T-helper 1 cell treated with Interleukin-12 subunit alpha and Interleukin-12 subunit beta and Interleukin-4 antibody, amounts not matched to agents 30 μg/mL and 1 μg/mL, for 36 hours (primary cell): ENCODE data around the gene CEACAM6.
"Not testable (repeated sequence)": the region's sequence is repeated elsewhere in the genome, so short reads cannot be mapped to it uniquely, and the experiment has no call there.

ENCODE experiments used
- H3K27ac Mint-ChIP-seq: one replicate; pipeline ENCODE4 v1.8.0; 2021; ENCODE audit warnings: mild to moderate bottlenecking, mixed read lengths
- H3K27me3 Mint-ChIP-seq: one replicate; pipeline ENCODE4 v1.8.0; 2021; ENCODE audit warnings: low read depth, mixed read lengths
- H3K36me3 Mint-ChIP-seq: one replicate; pipeline ENCODE4 v1.8.0; 2021; ENCODE audit warnings: low read depth, mixed read lengths
- H3K4me1 Mint-ChIP-seq: one replicate; pipeline ENCODE4 v1.8.0; 2021; ENCODE audit warnings: low read depth, mixed read lengths
- H3K4me3 Mint-ChIP-seq: one replicate; pipeline ENCODE4 v1.8.0; 2021; ENCODE audit warnings: mild to moderate bottlenecking, moderate library complexity, mixed read lengths
- H3K9me3 Mint-ChIP-seq: one replicate; pipeline ENCODE4 v1.8.0; 2021; ENCODE audit warnings: mixed read lengths

The CEACAM6 gene

DNA sequence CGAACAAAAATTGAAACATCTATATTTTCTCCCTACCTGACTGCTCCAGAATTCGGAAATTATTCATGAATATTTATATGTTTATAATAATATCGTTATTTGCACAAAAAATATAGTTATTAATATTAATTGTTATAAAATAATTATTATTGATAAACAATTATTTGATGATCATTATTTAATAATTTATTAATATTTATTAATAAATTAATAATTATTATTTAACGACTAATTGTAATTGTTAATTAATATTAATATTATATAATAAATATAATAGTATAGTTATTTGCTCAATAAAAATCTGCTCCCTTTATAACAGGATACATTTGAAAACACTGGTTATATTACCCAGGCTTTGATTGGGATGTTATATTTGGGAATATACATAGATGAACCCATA lies 14.3 kb downstream of the CEACAM6 start:
- no peak overlapping the region for H3K27ac Mint-ChIP-seq
- no peaks in the 10 kb centered on the region for H3K36me3 Mint-ChIP-seq
- H3K27me3 Mint-ChIP-seq: peaks cover 67% of the 10 kb centered on the region
- H3K4me1 Mint-ChIP-seq: peaks cover 16% of the 10 kb centered on the region
- no peak overlapping the region for H3K4me3 Mint-ChIP-seq
- no peaks in the 10 kb centered on the region for H3K9me3 Mint-ChIP-seq

DNA sequence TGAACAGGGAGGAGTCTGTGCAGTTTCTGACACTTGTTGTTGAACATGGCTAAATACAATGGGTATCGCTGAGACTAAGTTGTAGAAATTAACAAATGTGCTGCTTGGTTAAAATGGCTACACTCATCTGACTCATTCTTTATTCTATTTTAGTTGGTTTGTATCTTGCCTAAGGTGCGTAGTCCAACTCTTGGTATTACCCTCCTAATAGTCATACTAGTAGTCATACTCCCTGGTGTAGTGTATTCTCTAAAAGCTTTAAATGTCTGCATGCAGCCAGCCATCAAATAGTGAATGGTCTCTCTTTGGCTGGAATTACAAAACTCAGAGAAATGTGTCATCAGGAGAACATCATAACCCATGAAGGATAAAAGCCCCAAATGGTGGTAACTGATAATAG lies 16.1 kb downstream of the CEACAM6 start:
- no peak overlapping the region for H3K27ac Mint-ChIP-seq
- no peaks in the 10 kb centered on the region for H3K36me3 Mint-ChIP-seq

DNA sequence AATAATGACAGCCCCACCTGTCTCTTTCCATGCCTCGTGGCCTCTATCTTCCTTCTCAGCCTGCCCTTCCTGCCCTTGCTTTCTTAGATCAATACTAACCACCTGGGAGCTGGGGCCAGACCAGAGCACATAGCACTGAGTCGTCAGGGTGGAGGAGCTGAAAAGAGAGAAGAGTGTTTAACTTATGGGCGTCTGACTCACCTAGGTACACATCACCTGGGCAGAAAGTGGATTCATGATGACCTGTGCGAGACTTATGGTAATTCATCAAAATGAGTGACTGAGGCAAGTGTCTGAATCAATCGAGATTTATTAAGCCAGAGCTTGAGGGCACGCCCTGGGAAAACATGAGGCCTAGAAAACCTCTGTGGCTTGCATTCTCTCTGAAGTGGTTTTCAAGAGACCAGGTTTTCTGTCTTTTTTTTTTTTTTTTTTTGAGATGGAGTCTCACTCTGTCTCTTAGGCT lies 19.2 kb downstream of the CEACAM6 start:
- no peaks in the 10 kb centered on the region for H3K9me3 Mint-ChIP-seq
- H3K4me3 Mint-ChIP-seq: no peak overlapping the region
- H3K27me3 Mint-ChIP-seq: peaks cover 88% of the 10 kb centered on the region

More for the DNA sequence above, 16.1 kb downstream of the CEACAM6 start:
- Mint-ChIP-seq H3K27me3 (peaks cover 67% of the 10 kb centered on the region), H3K9me3 (no peaks in the 10 kb centered on the region), H3K4me1 (peaks cover 25% of the 10 kb centered on the region), H3K4me3 (no peak overlapping the region)

DNA sequence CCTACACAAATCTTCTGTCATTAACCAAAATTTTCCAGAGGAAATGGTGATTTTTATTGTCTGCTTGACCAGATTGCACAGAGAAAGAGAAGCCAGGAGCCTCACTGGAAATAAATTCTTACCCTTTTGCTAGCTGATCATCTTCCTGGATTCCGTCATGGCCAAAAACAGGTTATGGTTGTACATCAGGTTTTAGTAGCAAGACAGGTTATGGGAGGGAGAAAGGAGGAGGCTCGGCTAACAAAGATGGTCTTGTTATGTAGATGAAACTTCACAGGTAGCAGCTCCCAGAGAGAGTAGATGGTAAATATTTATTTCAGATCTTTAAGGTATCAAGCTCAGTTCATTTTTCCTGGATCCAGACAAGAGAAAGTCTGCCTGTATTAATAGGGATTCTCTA lies 21.4 kb downstream of the CEACAM6 start:
- no peak overlapping the region for H3K4me3 Mint-ChIP-seq
- H3K27me3 Mint-ChIP-seq: peaks cover 87% of the 10 kb centered on the region
- H3K36me3 Mint-ChIP-seq: no peaks in the 10 kb centered on the region
- H3K27ac Mint-ChIP-seq: no peak overlapping the region
- H3K4me1 Mint-ChIP-seq: peaks cover 25% of the 10 kb centered on the region
- H3K9me3 Mint-ChIP-seq: no peaks in the 10 kb centered on the region

More for the DNA sequence above, 19.2 kb downstream of the CEACAM6 start:
- H3K27ac Mint-ChIP-seq: peak overlapping the region; percentile 72
- no peaks in the 10 kb centered on the region for H3K36me3 Mint-ChIP-seq
- peaks cover 25% of the 10 kb centered on the region for H3K4me1 Mint-ChIP-seq

DNA sequence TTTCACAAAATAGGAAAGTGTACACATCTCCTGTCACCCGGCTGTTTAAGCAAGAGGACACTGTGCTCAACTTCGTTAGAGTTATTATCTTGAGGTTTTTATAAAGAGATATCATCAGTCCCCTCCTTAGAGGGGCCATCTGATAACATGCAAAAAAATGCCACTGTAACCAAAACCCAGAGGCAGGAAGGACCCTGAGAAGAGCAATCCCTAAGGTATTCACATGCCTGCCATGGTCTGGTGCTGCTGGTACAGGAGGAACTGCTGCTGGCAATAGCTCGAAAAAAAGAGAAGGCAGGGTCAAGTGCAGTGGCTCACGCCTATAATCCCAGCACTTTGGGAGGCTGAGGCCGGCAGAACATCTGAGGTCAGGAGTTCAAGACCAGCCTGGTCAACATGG lies 28.3 kb downstream of the CEACAM6 start:
- no peak overlapping the region for H3K27ac Mint-ChIP-seq
- H3K4me3 Mint-ChIP-seq: no peak overlapping the region
- no peaks in the 10 kb centered on the region for H3K36me3 Mint-ChIP-seq
- H3K4me1 Mint-ChIP-seq: peaks cover 15% of the 10 kb centered on the region
- peaks cover 71% of the 10 kb centered on the region for H3K27me3 Mint-ChIP-seq
- H3K9me3 Mint-ChIP-seq: no peaks in the 10 kb centered on the region

DNA sequence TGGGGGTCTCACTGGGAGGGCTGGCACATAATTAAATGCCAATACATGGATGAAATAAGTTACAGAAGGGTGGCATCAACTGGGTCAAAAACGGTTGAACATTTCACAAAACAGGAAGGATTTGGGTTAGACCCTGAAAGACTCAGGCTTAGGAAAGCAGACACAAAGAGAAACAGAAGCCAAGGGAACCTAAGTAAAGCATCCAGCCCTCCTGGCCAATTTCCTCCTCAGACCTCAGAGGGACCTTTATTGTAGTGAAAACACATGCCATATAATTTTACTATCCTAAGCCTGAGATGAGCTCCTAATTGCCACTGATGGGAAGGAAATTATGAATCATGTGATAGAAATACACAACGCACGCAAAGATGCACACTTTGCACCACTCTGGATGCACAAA lies 29.0 kb downstream of the CEACAM6 start:
- H3K9me3 Mint-ChIP-seq: no peaks in the 10 kb centered on the region
- H3K4me1 Mint-ChIP-seq: peaks cover 15% of the 10 kb centered on the region
- H3K4me3 Mint-ChIP-seq: no peak overlapping the region
- H3K27ac Mint-ChIP-seq: no peak overlapping the region
- H3K27me3 Mint-ChIP-seq: peaks cover 70% of the 10 kb centered on the region
- no peaks in the 10 kb centered on the region for H3K36me3 Mint-ChIP-seq

DNA sequence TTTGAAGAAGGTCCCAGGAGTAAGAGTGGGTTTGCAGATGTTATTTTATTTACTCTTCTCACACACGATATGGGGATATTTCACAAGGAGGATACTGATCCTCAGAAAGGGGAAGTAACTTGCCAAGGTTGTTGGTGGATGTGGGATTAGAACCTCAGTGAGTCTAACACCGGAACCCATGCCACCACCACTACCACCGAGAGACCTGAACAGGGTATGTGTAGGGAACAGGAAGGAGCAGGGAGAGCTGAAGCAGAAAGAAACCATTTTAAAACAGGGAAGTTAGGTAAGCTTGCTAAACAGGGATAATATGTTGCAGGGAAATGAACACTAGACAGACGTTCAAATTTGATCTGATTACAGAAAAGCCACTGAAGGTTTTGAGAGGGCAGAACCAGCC lies 29.4 kb downstream of the CEACAM6 start:
- Mint-ChIP-seq H3K27me3 (peaks cover 69% of the 10 kb centered on the region), H3K27ac (no peak overlapping the region), H3K4me1 (peaks cover 15% of the 10 kb centered on the region), H3K36me3 (no peaks in the 10 kb centered on the region), H3K4me3 (peak overlapping the region; percentile 0), H3K9me3 (no peaks in the 10 kb centered on the region)

DNA sequence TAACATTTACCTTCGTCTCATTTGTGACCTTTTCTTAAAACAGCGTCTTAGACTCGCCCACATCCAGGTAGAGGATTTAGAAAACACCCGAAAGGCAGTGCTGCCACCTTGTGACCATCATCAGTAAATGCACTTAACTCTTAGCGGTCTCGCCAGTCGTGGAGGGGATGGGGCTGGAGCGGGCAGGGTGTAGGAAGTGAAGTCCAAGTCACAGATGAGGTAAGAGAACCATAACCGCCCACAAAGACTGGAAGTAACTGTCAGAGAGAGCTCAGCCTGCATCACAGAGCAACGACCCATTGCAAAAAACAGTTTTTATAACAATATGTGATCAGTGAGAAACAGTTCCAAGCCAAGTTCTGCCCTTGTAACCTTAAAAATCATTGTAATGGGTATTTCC lies 30.3 kb downstream of the CEACAM6 start:
- H3K27me3 Mint-ChIP-seq: peaks cover 63% of the 10 kb centered on the region
- H3K4me3 Mint-ChIP-seq: no peak overlapping the region
- H3K36me3 Mint-ChIP-seq: no peaks in the 10 kb centered on the region
- no peak overlapping the region for H3K27ac Mint-ChIP-seq
- H3K4me1 Mint-ChIP-seq: peaks cover 15% of the 10 kb centered on the region
- no peaks in the 10 kb centered on the region for H3K9me3 Mint-ChIP-seq

DNA sequence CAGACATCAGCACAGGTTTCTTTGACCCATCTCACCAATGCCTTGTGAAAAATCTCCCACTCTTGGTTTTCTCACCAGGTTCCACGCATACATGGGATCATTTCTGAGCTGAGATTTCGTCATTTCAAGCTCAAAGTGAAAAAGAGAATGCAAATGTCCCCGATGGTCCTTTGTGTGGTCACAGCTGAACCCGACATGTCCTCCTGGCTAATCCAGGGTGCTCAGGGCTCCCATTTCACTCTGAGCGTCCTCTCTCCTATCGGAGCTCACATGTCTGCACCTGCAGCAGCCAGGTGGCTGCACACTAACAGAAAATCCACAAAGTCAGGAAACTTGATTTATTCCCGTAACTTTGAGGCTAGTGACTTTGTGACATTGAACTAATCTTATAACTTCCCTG lies 31.7 kb downstream of the CEACAM6 start:
- Mint-ChIP-seq H3K4me1 (peaks cover 15% of the 10 kb centered on the region), H3K27me3 (peaks cover 60% of the 10 kb centered on the region), H3K36me3 (no peaks in the 10 kb centered on the region), H3K9me3 (no peaks in the 10 kb centered on the region), H3K27ac (no peak overlapping the region), H3K4me3 (no peak overlapping the region)

DNA sequence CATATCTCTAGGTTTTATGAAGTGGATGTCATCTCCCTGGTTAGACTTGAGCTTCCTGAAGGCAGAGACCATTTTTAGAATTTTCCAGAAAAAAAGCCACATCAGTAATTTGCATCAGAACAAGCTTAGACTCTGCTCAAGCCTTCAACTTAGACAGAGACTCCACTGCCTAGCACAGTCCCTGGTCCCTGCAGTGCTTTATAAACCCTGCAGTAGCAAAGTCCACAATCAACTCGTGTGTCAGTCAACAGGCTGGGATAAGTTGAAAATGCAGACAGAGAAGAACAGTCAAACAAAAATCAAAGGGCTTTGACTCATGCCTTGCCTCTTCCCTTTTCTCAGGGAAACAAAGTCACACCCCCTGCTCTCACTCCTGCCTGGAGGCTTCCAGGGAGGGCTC lies 33.2 kb downstream of the CEACAM6 start:
- Mint-ChIP-seq H3K27me3 (peaks cover 63% of the 10 kb centered on the region), H3K4me1 (peaks cover 19% of the 10 kb centered on the region)
- not testable (repeated sequence) for H3K4me3 Mint-ChIP-seq, H3K36me3 Mint-ChIP-seq, H3K27ac Mint-ChIP-seq, H3K9me3 Mint-ChIP-seq

DNA sequence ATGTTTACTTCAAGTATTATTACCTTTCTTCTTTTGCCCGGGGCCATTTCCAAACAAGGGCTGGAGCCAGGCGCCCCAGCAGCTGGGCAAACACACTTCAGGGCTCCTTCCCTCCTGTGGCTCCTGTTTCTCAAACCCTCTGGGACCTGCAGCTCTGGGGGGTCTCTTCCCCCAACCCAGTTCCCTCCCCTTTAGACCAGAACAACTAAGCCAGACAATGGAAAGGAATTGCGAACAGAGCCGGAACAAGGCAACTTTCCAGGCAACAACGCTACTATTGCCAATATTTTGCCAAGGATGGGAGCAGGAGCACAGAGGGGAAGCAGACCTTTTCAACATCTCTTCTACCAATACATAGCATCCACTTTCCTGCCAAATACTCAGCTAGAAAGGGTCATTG lies 33.7 kb downstream of the CEACAM6 start:
- not testable (repeated sequence) for H3K4me3 Mint-ChIP-seq, H3K27ac Mint-ChIP-seq, H3K36me3 Mint-ChIP-seq, H3K9me3 Mint-ChIP-seq
- H3K27me3 Mint-ChIP-seq: peaks cover 61% of the 10 kb centered on the region
- H3K4me1 Mint-ChIP-seq: peaks cover 19% of the 10 kb centered on the region

DNA sequence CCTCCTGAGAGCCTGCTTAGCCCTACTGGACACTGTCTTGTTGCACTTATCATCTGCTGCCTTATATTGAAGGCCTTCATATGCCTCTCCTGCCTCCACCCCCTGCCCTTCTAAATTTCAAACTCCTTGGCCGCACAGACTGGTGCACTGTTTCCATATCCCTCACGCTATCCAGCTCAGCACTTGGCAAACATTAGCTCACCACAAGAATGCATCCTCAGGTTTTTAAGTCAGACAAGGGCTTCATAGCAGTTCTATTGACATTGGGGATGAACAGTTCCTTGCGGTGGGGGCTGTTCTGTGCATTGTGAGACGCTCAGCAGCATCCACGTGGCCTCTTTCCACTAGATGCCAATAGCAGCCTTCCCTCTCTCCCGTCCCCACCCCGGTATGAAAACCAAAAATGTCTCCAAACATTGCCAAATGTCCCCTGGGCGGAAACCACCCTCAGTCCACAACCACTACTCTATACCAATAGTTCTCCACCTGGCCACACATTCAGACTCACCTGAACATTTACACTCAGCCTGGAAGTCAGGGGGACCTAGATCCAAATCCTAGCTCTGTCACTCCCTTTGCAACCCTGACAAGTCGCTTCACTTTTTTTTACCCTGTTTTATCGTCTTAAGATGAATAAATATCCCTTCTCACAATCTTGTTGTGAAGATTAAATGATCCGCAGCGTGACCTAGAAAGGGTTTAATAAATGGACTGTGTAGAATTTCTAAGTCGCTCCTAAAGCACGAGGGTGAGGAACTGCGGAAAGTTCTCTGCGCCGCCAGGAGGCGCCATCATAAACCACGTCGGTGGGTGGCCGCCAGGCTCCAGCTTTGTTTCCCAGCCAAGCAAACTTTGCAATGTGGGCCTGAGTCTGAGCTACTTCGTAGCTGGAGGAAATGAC lies 37.4 kb downstream of the CEACAM6 start:
- no peak overlapping the region for H3K4me3 Mint-ChIP-seq
- H3K27ac Mint-ChIP-seq: no peak overlapping the region
- peaks cover 8% of the 10 kb centered on the region for H3K4me1 Mint-ChIP-seq
- peaks cover 43% of the 10 kb centered on the region for H3K27me3 Mint-ChIP-seq
- no peaks in the 10 kb centered on the region for H3K36me3 Mint-ChIP-seq
- H3K9me3 Mint-ChIP-seq: no peaks in the 10 kb centered on the region

DNA sequence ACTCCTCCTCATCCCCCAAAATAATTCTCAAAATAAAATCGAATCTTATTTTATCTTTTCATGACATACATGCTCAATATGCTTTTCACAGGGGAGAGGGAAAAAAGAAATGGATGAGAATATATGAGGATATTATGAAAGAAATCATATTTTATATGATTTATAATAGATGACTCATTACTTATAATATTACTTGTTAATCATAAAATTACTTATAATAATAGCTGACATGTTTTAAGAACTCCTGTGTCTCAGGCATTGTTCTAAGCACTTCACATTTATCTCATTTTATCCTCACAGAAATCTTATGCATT lies 38.0 kb downstream of the CEACAM6 start:
- H3K4me3 Mint-ChIP-seq: no peak overlapping the region
- H3K4me1 Mint-ChIP-seq: peaks cover 8% of the 10 kb centered on the region
- no peak overlapping the region for H3K27ac Mint-ChIP-seq
- H3K36me3 Mint-ChIP-seq: no peaks in the 10 kb centered on the region
- H3K27me3 Mint-ChIP-seq: peaks cover 42% of the 10 kb centered on the region
- H3K9me3 Mint-ChIP-seq: no peaks in the 10 kb centered on the region

DNA sequence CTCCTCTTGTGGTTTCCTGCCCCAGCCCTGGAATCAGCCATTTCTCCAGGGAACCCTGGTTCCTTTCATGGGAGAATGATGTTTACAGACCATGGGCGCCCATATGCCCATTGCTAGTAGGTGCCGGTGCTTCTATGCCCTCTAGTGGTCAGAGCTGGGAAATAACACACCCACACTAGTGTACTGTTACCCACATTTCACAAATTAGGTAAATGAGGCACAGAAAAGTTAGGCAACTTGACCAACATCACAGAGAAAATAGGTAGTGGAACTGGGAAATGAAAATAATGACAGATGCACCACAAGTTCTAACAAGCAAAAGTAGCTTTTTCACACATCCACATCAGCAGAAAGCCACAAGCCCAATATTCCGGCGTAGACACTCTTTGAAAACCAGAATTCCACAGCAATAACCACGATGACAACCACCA lies 39.7 kb downstream of the CEACAM6 start:
- Mint-ChIP-seq H3K27ac (no peak overlapping the region), H3K9me3 (no peaks in the 10 kb centered on the region), H3K4me1 (peaks cover 8% of the 10 kb centered on the region), H3K4me3 (no peak overlapping the region), H3K27me3 (peaks cover 32% of the 10 kb centered on the region), H3K36me3 (no peaks in the 10 kb centered on the region)

DNA sequence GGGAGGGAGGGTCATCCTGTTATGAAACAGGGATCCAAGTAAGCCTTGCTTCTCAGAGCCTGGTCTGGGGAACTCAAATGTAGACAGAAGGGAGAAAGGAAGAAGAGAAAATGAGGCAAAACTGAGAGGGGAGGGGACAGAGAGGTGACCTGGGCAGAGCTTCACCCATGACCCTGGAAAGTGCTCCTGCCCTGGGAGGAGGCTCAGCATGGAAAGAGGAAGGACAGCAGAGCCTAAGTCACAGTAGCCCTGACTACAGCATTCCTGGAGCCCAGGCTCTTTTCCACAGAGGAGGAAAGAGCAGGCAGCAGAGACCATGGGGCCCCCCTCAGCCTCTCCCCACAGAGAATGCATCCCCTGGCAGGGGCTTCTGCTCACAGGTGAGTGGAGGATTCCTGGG lies 41.0 kb downstream of the CEACAM6 start, which contains the start of gene CEACAM3:
CEACAM3 (plus strand) TSS at position 226 of the 400 bp plus-strand sequence; CDS start at position 317, 91 bp downstream.
- no peaks in the 10 kb centered on the region for H3K36me3 Mint-ChIP-seq

More for the DNA sequence above, 41.0 kb downstream of the CEACAM6 start, which contains the start of gene CEACAM3:
- peaks cover 32% of the 10 kb centered on the region for H3K27me3 Mint-ChIP-seq
- no peak within 1 kb of the TSS for H3K27ac Mint-ChIP-seq
- H3K4me1 Mint-ChIP-seq: peaks cover 10% of the 10 kb centered on the region
- no peak within 1 kb of the TSS for H3K4me3 Mint-ChIP-seq
- H3K9me3 Mint-ChIP-seq: no peaks in the 10 kb centered on the region
